Liver (tissue), 9 donors: ENCODE results near the gene POT1. TPM values are rescaled to one million over a fixed set of nuclear protein-coding genes. Genes with fewer than 3 reads are reported as not detected.

ENCODE experiments used
- DNase-seq: peaks from one replicate; pipeline ENCODE4 v3.0.0-alpha.2; 2017; ENCODE audit warnings: low spot score
- H3K27ac ChIP-seq, 2 donors: one replicate each; pipeline ENCODE4 v1.7.0; 2013; ENCODE audit warnings: inconsistent platforms in 2 of 2, low read length in 2 of 2, control low read depth in 1 of 2, low read depth in 1 of 2, mild to moderate bottlenecking in 1 of 2
- H3K27me3 ChIP-seq, 4 donors: one replicate each; pipeline versions ENCODE4 v1.6.1 to v1.7.0; 2013; ENCODE audit warnings: low read length in 3 of 4, inconsistent platforms in 1 of 4, mild to moderate bottlenecking in 1 of 4, moderate library complexity in 1 of 4; ENCODE audit not compliant: control insufficient read depth in 4 of 4, insufficient read depth in 4 of 4
- H3K36me3 ChIP-seq, 4 donors: one replicate each; pipeline versions ENCODE4 v1.6.1 to v1.7.0; 2013; ENCODE audit warnings: low read length in 3 of 4, mild to moderate bottlenecking in 3 of 4, low read depth in 1 of 4, moderate library complexity in 1 of 4; ENCODE audit not compliant: control insufficient read depth in 4 of 4, insufficient read depth in 3 of 4
- H3K4me1 ChIP-seq, 4 donors: one replicate each; pipeline versions ENCODE4 v1.6.1 to v1.7.0; 2013; ENCODE audit warnings: low read length in 3 of 4, mild to moderate bottlenecking in 3 of 4, moderate library complexity in 1 of 4; ENCODE audit not compliant: control insufficient read depth in 4 of 4, insufficient read depth in 4 of 4
- H3K4me3 ChIP-seq, 3 donors: one replicate each; pipeline versions ENCODE4 v1.6.1 to v1.7.0; 2013; ENCODE audit warnings: low read length in 3 of 3, control low read depth in 1 of 3, low read depth in 1 of 3, mild to moderate bottlenecking in 1 of 3
- H3K9ac ChIP-seq, 2 donors: one replicate each; pipeline ENCODE4 v1.7.0; 2013; ENCODE audit warnings: low read length in 2 of 2, mild to moderate bottlenecking in 2 of 2, moderate library complexity in 2 of 2, control low read depth in 1 of 2, low read depth in 1 of 2
- H3K9me3 ChIP-seq, 4 donors: one replicate each; pipeline versions ENCODE4 v1.6.1 to v1.7.0; 2013; ENCODE audit warnings: low read length in 3 of 4; ENCODE audit not compliant: control insufficient read depth in 4 of 4
- EGR1 ChIP-seq, 2 donors: IDR thresholded peaks; 2 replicates each; pipeline ENCODE4 v1.6.1; 2016 to 2018; ENCODE audit warnings: antibody characterized with exemption in 2 of 2, low read depth in 2 of 2
- FOXA1 ChIP-seq: IDR thresholded peaks from 2 replicates; pipeline ENCODE4 v1.6.1; 2016; ENCODE audit warnings: antibody characterized with exemption
- FOXA2 ChIP-seq: IDR thresholded peaks from 2 replicates; pipeline ENCODE4 v1.6.1; 2016; ENCODE audit warnings: antibody characterized with exemption
- GABPA ChIP-seq, 2 donors: IDR thresholded peaks in 1 of 2; conservative IDR thresholded peaks in 1 of 2; 2 replicates each; pipeline ENCODE4 v1.6.1; 2016; ENCODE audit warnings: antibody characterized with exemption in 2 of 2, mild to moderate bottlenecking in 1 of 2, moderate library complexity in 1 of 2
- HNF4A ChIP-seq, 2 donors: conservative IDR thresholded peaks; 2 replicates each; pipeline ENCODE4 v1.6.1; 2016; ENCODE audit warnings: antibody characterized with exemption in 2 of 2, mild to moderate bottlenecking in 2 of 2
- HNF4G ChIP-seq: IDR thresholded peaks from 2 replicates; pipeline ENCODE4 v1.6.1; 2016; ENCODE audit warnings: antibody characterized with exemption
- JUND ChIP-seq, 2 donors: IDR thresholded peaks; 2 replicates each; pipeline ENCODE4 v1.6.1; 2016; ENCODE audit warnings: antibody characterized with exemption in 2 of 2
- RAD21 ChIP-seq, 2 donors: IDR thresholded peaks; 2 replicates each; pipeline ENCODE4 v1.6.1; 2016; ENCODE audit warnings: antibody characterized with exemption in 2 of 2, mild to moderate bottlenecking in 2 of 2
- RXRA ChIP-seq, 2 donors: IDR thresholded peaks; 2 replicates each; pipeline ENCODE4 v1.6.1; 2017 to 2018; ENCODE audit warnings: antibody characterized with exemption in 2 of 2, mild to moderate bottlenecking in 1 of 2
- SP1 ChIP-seq: IDR thresholded peaks from 2 replicates; pipeline ENCODE4 v1.6.1; 2018; ENCODE audit warnings: antibody characterized with exemption, mild to moderate bottlenecking
- TAF1 ChIP-seq: conservative IDR thresholded peaks from 2 replicates; pipeline ENCODE4 v1.6.1; 2016; ENCODE audit warnings: antibody characterized with exemption, mild to moderate bottlenecking
- YY1 ChIP-seq: IDR thresholded peaks from 2 replicates; pipeline ENCODE4 v1.6.1; 2016; ENCODE audit warnings: antibody characterized with exemption, mild to moderate bottlenecking
- WGBS: extraction: QIAGEN DNeasy Blood & Tissue Kit; methylation state at CpG from one replicate; pipeline ENCODE4 v1.1.7; 2013; 5-methylcytosine and 5-hydroxymethylcytosine counted together
- polyA plus RNA-seq, 2 donors: library from polyadenylated mRNA; stranded (reverse) in 1 of 2; unstranded in 1 of 2; fragments of 200-250 nt in 1 of 2; fragments of >200 nt in 1 of 2; fragmentation: Nextera tagmentation in 1 of 2; extraction: Ambion mirVana in 1 of 2; gene quantifications; one replicate each; pipeline versions ENCODE4 v1.2.1 to v1.2.3, GENCODE V29; 2013 to 2015
- total RNA-seq, 2 donors: library from RNA; depleted of rRNA; stranded (reverse); fragments of >200 nt; gene quantifications; one replicate each; pipeline ENCODE4 v1.2.3, GENCODE V29; 2014
- TF ChIP-seq, protein P1 (sequence below): IDR thresholded peaks from 2 replicates; pipeline ENCODE4 v1.6.1; 2016; ENCODE audit warnings: antibody characterized with exemption
- TF ChIP-seq, protein P2 (sequence below): IDR thresholded peaks from 2 replicates; pipeline ENCODE4 v1.6.1; 2016; ENCODE audit warnings: antibody characterized with exemption
- TF ChIP-seq, protein P3 (sequence below): fragments of 150-350 bp; IDR thresholded peaks from 2 replicates; pipeline ENCODE4 v1.5.1; 2017; ENCODE audit warnings: improper control_type of control experiment, low read depth, low read length; ENCODE audit not compliant: missing input control
- TF ChIP-seq, protein P4 (sequence below): IDR thresholded peaks from 2 replicates; pipeline ENCODE4 v1.6.1; 2016; ENCODE audit warnings: antibody characterized with exemption
- TF ChIP-seq, protein P5 (sequence below): IDR thresholded peaks from 2 replicates; pipeline ENCODE4 v1.6.1; 2016; ENCODE audit warnings: antibody characterized with exemption, mild to moderate bottlenecking
- donor health status: healthy.
- donor health status: healthy.
- donor health status: healthy.
- donor health status: healthy.
- donor health status: healthy.

POT1 gene
- total and polyA plus RNA-seq, 4 donors: 4.9 to 35.5 (median 8.5) TPM

DNA sequence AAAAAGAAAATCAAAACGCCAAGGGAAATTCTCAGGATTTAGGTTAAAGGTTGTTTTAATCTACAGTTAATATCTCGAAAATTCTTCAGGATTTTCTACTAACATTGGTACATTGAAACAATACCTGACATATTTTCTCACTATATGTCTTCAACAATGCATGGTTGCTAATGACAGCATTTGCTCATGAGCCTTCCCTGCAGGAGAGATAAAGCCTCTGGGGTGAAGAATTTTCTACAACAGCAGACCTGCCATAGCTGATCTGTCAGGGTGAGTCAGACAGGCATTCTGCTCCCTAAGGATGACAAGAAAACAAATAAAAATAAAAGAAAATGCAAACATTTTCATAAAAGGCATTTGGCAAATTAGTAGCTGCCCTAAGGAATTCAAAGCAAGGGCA lies 152.4 kb downstream of the POT1 start:
- Histone ChIP-seq H3K9ac (no peak overlapping the region), H3K27ac (no peak overlapping the region), H3K27me3 (peaks cover 0 to 3% (median 0%) of the 10 kb centered on the region in 4 donors), H3K9me3 (no peaks in the 10 kb centered on the region), H3K4me1 (peaks cover 0 to 7% (median 1%) of the 10 kb centered on the region in 4 donors), H3K4me3 (no peak overlapping the region), H3K36me3 (no peaks in the 10 kb centered on the region)
- no peak for DNase-seq
- WGBS: 72% methylated on average over 2 of the region's 2 CpGs
- TF ChIP-seq, protein P1, sequence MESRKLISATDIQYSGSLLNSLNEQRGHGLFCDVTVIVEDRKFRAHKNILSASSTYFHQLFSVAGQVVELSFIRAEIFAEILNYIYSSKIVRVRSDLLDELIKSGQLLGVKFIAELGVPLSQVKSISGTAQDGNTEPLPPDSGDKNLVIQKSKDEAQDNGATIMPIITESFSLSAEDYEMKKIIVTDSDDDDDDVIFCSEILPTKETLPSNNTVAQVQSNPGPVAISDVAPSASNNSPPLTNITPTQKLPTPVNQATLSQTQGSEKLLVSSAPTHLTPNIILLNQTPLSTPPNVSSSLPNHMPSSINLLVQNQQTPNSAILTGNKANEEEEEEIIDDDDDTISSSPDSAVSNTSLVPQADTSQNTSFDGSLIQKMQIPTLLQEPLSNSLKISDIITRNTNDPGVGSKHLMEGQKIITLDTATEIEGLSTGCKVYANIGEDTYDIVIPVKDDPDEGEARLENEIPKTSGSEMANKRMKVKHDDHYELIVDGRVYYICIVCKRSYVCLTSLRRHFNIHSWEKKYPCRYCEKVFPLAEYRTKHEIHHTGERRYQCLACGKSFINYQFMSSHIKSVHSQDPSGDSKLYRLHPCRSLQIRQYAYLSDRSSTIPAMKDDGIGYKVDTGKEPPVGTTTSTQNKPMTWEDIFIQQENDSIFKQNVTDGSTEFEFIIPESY: no peak
- TF ChIP-seq HNF4A (conservative IDR thresholded peaks at IDR 0.05): no peak
- TF ChIP-seq TAF1: no peak
- TF ChIP-seq, protein P2, sequence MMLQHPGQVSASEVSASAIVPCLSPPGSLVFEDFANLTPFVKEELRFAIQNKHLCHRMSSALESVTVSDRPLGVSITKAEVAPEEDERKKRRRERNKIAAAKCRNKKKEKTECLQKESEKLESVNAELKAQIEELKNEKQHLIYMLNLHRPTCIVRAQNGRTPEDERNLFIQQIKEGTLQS: no peak
- TF ChIP-seq, protein P3, sequence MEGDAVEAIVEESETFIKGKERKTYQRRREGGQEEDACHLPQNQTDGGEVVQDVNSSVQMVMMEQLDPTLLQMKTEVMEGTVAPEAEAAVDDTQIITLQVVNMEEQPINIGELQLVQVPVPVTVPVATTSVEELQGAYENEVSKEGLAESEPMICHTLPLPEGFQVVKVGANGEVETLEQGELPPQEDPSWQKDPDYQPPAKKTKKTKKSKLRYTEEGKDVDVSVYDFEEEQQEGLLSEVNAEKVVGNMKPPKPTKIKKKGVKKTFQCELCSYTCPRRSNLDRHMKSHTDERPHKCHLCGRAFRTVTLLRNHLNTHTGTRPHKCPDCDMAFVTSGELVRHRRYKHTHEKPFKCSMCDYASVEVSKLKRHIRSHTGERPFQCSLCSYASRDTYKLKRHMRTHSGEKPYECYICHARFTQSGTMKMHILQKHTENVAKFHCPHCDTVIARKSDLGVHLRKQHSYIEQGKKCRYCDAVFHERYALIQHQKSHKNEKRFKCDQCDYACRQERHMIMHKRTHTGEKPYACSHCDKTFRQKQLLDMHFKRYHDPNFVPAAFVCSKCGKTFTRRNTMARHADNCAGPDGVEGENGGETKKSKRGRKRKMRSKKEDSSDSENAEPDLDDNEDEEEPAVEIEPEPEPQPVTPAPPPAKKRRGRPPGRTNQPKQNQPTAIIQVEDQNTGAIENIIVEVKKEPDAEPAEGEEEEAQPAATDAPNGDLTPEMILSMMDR: no peak
- no peak for TF ChIP-seq JUND (IDR thresholded peaks at IDR 0.05)
- TF ChIP-seq EGR1 (IDR thresholded peaks at IDR 0.05; ENCODE audit: low read depth in 2 of 2): no peak
- TF ChIP-seq, protein P4, sequence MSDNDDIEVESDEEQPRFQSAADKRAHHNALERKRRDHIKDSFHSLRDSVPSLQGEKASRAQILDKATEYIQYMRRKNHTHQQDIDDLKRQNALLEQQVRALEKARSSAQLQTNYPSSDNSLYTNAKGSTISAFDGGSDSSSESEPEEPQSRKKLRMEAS: no peak
- TF ChIP-seq SP1: no peak
- no peak for TF ChIP-seq FOXA1
- no peak for TF ChIP-seq GABPA (IDR thresholded peaks at IDR 0.05 in 1 of 2, conservative IDR thresholded peaks at IDR 0.05 in 1 of 2)
- no peak for TF ChIP-seq RXRA (IDR thresholded peaks at IDR 0.05)
- TF ChIP-seq YY1: no peak
- no peak for TF ChIP-seq HNF4G
- no peak for TF ChIP-seq FOXA2

DNA sequence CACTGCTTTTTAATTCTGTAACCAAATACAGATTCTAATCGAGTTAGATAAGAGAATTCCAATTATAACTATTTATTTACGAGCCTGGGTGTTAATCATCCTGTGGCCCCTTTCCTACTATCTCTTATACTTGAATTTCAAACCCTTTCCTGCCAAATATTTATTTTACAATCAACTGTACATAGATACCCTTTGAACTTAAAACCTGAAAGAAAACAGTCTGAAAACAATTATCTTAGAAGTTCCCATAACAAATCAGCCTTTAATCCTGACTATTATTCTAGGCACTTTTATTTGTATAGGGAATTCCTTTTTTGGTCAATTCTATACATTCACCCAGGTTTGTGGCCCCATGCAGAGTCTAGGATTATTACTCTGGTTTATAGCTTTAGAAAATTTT lies 153.5 kb downstream of the POT1 start:
- no peaks in the 10 kb centered on the region for H3K36me3 ChIP-seq
- no peak overlapping the region for H3K9ac ChIP-seq
- TF ChIP-seq GABPA (IDR thresholded peaks at IDR 0.05 in 1 of 2, conservative IDR thresholded peaks at IDR 0.05 in 1 of 2) (no peak), HNF4G (no peak), FOXA1 (no peak), TAF1 (no peak), RXRA (IDR thresholded peaks at IDR 0.05) (no peak), RAD21 (IDR thresholded peaks at IDR 0.05) (no peak), HNF4A (conservative IDR thresholded peaks at IDR 0.05) (no peak), EGR1 (IDR thresholded peaks at IDR 0.05; ENCODE audit: low read depth in 2 of 2) (no peak)
- TF ChIP-seq, protein P5, sequence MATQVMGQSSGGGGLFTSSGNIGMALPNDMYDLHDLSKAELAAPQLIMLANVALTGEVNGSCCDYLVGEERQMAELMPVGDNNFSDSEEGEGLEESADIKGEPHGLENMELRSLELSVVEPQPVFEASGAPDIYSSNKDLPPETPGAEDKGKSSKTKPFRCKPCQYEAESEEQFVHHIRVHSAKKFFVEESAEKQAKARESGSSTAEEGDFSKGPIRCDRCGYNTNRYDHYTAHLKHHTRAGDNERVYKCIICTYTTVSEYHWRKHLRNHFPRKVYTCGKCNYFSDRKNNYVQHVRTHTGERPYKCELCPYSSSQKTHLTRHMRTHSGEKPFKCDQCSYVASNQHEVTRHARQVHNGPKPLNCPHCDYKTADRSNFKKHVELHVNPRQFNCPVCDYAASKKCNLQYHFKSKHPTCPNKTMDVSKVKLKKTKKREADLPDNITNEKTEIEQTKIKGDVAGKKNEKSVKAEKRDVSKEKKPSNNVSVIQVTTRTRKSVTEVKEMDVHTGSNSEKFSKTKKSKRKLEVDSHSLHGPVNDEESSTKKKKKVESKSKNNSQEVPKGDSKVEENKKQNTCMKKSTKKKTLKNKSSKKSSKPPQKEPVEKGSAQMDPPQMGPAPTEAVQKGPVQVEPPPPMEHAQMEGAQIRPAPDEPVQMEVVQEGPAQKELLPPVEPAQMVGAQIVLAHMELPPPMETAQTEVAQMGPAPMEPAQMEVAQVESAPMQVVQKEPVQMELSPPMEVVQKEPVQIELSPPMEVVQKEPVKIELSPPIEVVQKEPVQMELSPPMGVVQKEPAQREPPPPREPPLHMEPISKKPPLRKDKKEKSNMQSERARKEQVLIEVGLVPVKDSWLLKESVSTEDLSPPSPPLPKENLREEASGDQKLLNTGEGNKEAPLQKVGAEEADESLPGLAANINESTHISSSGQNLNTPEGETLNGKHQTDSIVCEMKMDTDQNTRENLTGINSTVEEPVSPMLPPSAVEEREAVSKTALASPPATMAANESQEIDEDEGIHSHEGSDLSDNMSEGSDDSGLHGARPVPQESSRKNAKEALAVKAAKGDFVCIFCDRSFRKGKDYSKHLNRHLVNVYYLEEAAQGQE: no peak
- TF ChIP-seq, protein P3: no peak
- TF ChIP-seq, protein P4: no peak
- WGBS: 50% methylated on average over 2 of the region's 2 CpGs
- H3K27ac ChIP-seq: no peak overlapping the region
- peaks cover 0 to 7% (median 1%) of the 10 kb centered on the region in 4 donors for H3K4me1 ChIP-seq
- no peak for DNase-seq
- H3K9me3 ChIP-seq: no peaks in the 10 kb centered on the region
- H3K27me3 ChIP-seq: peaks cover 0 to 3% (median 0%) of the 10 kb centered on the region in 4 donors
- H3K4me3 ChIP-seq: no peak overlapping the region
